GM12878 (cell line): ENCODE measurements around the gene LMAN2L.

Source experiments
- BRCA1 ChIP-seq: IDR thresholded peaks from 2 replicates; pipeline ENCODE4 v1.6.1; 2011; ENCODE audit warnings: low read depth, low read length, improper control_type of control experiment
- CTCF ChIP-seq, 3 experiments: IDR thresholded peaks in 2 of 3; conservative IDR thresholded peaks in 1 of 3; 2 replicates each; pipeline ENCODE4 v1.5.1; 2011; ENCODE audit warnings: low read depth in 3 of 3, low read length in 3 of 3, mild to moderate bottlenecking in 3 of 3, control low read depth in 2 of 3, moderate library complexity in 2 of 3, inconsistent platforms in 1 of 3, mixed read lengths in 1 of 3; ENCODE audit not compliant: control insufficient read depth in 2 of 3, insufficient read depth in 1 of 3; ENCODE audit errors: extremely low read depth in 1 of 3
- HDAC6 ChIP-seq: fragments of 200-600 bp; sonication (generic); IDR thresholded peaks from one replicate; pipeline ENCODE4 v1.8.0; 2017; ENCODE audit warnings: antibody characterized with exemption; ENCODE audit not compliant: unreplicated experiment
- HDGF ChIP-seq: fragments of 450-650 bp; IDR thresholded peaks from 2 replicates; pipeline ENCODE4 v1.6.1; 2016; ENCODE audit warnings: antibody characterized with exemption
- SMC3 ChIP-seq: IDR thresholded peaks from 2 replicates; pipeline ENCODE4 v1.6.1; 2011; ENCODE audit warnings: low read length, improper control_type of control experiment, borderline replicate concordance

DNA sequence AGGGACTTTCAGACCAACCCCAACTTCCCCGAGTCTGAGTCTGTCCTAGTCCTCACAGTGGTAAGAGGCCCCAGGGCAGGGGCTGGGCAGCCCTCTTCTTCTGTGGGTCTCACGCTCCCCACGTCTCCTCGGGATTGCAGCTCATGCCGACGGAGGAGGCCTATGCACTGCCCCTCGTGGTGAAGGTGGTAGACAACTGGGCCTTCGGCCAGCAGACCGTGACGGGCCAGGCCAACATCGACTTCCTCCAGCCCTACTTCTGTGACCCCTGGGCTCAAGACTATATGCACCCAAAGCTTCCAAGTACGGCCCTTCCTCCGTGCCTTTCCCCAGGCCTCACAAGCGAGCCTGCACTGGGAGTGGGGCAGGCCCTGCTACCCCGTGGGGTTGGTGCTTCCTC is 44.3 kb downstream of the LMAN2L start:
- TF ChIP-seq HDGF (no peak), CTCF (IDR thresholded peaks at IDR 0.05 in 2 of 3, conservative IDR thresholded peaks at IDR 0.05 in 1 of 3; ENCODE audit: control insufficient read depth in 2 of 3, extremely low read depth in 1 of 3, insufficient read depth in 1 of 3, low read depth in 3 of 3, low read length in 3 of 3) (no peak), SMC3 (no peak), HDAC6 (no peak), BRCA1 (no peak)
